Fibroblast of lung (primary cell): ENCODE results near the gene ANKRD6.

ENCODE experiments used
- EZH2 ChIP-seq: IDR thresholded peaks from 2 replicates; pipeline ENCODE4 v1.5.1; 2012; ENCODE audit warnings: low read length, control low read depth, mild to moderate bottlenecking; ENCODE audit errors: missing control alignments
- TF ChIP-seq, protein P1 (sequence below), 2 donors: IDR thresholded peaks in 1 of 2; conservative IDR thresholded peaks in 1 of 2; 1 replicate in 1 of 2; 2 replicates in 1 of 2; pipeline ENCODE4 v1.5.1; 2011 to 2012; ENCODE audit warnings: low read length in 2 of 2, control low read depth in 1 of 2, inconsistent platforms in 1 of 2, low read depth in 1 of 2, mild to moderate bottlenecking in 1 of 2

- TF ChIP-seq, protein P1, sequence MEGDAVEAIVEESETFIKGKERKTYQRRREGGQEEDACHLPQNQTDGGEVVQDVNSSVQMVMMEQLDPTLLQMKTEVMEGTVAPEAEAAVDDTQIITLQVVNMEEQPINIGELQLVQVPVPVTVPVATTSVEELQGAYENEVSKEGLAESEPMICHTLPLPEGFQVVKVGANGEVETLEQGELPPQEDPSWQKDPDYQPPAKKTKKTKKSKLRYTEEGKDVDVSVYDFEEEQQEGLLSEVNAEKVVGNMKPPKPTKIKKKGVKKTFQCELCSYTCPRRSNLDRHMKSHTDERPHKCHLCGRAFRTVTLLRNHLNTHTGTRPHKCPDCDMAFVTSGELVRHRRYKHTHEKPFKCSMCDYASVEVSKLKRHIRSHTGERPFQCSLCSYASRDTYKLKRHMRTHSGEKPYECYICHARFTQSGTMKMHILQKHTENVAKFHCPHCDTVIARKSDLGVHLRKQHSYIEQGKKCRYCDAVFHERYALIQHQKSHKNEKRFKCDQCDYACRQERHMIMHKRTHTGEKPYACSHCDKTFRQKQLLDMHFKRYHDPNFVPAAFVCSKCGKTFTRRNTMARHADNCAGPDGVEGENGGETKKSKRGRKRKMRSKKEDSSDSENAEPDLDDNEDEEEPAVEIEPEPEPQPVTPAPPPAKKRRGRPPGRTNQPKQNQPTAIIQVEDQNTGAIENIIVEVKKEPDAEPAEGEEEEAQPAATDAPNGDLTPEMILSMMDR (conservative IDR thresholded peaks at IDR 0.05 in 1 of 2, IDR thresholded peaks at IDR 0.05 in 1 of 2; ENCODE audit: low read depth in 1 of 2, low read length in 2 of 2): no peak
- TF ChIP-seq EZH2: no peak
Measured at GRCh38 chr6:89584539-89584938, 151.6 kb downstream of the ANKRD6 start.
